SK-N-MC (cell line): Measurements from ENCODE around the gene FOXS1.

Source experiments
- DNase-seq: peaks from one replicate; pipeline ENCODE4 v3.0.0-alpha.2; 2011; ENCODE audit warnings: low read depth, low spot score
- H3K27ac ChIP-seq: fragments of 200-600 bp; sonication (generic); 2 replicates; pipeline ENCODE4 v1.5.1; 2016; ENCODE audit warnings: mixed run types
- H3K36me3 ChIP-seq: fragments of 200-600 bp; sonication (generic); 2 replicates; pipeline ENCODE4 v1.6.1; 2017; ENCODE audit warnings: antibody characterized with exemption, low read length, mixed read lengths; ENCODE audit not compliant: insufficient read depth
- H3K4me3 ChIP-seq: fragments of 200-600 bp; sonication (generic); 2 replicates; pipeline ENCODE4 v1.5.1; 2016
- H3K9ac ChIP-seq: fragments of 200-600 bp; sonication (generic); 2 replicates; pipeline ENCODE4 v1.8.0; 2017; ENCODE audit warnings: mixed run types, mixed read lengths; ENCODE audit not compliant: insufficient read length
- H3K9me3 ChIP-seq: fragments of 200-600 bp; sonication (generic); 2 replicates; pipeline ENCODE4 v1.6.1; 2017; ENCODE audit warnings: low read depth, mild to moderate bottlenecking, antibody characterized with exemption, low read length, moderate library complexity, mixed read lengths
- EZH2 ChIP-seq: fragments of 200-600 bp; sonication (generic); IDR thresholded peaks from one replicate; pipeline ENCODE4 v1.6.1; 2017; ENCODE audit warnings: antibody characterized with exemption
- FOXP2 ChIP-seq: optimal IDR thresholded peaks from 2 replicates; pipeline ENCODE3; 2011; ENCODE audit warnings: mild to moderate bottlenecking, moderate library complexity; ENCODE audit not compliant: insufficient read depth; ENCODE audit errors: extremely low read length, control extremely low read depth
- POLR2AphosphoS5 ChIP-seq: IDR thresholded peaks from 2 replicates; pipeline ENCODE4 v1.6.1; 2012; ENCODE audit warnings: mild to moderate bottlenecking, low read depth, low read length, borderline replicate concordance

Gene FOXS1

DNA sequence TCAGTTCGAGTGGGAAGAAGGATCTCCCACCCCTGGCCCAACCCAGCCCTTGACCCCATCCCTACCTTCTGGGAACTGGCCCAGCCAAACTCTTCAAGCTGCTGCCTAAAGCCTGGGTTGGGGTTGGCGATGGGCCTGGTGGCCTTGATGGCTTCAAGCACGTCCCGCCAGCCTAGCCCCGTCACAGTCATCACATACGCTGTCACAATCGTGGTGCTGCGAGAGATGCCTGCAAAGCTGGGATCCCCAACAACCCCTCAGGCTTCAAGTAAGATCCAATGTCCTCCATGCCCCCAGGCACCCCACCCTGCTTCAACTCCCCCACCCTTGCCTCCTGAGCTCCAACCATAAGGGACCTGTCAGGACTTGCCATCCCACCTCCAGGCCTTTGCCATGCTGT lies 17.1 kb upstream of the FOXS1 start:
- H3K9me3 ChIP-seq, result no peaks in the 10 kb centered on the region
- no peak overlapping the region for H3K4me3 ChIP-seq
- no peaks in the 10 kb centered on the region for H3K36me3 ChIP-seq
- TF ChIP-seq EZH2 (no peak), FOXP2 (no peak), POLR2AphosphoS5 (no peak)
- DNase-seq, result no peak
- H3K9ac ChIP-seq, result no peak overlapping the region
- H3K27ac ChIP-seq, result no peak overlapping the region

DNA sequence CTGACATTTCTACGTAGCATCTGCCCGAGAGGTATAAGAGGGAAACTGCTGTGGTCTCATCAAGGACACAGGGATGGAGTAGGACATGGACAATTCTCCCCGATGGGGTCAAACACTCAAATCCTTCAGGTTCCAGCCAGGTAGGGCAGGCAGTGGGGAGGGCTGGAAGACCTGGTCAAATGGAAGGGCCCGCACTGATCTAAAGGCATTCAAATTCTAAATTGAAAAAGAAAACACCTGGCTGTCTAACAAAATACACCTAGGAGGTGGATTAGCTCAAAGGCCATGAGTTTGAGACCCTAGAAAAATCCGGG lies 16.7 kb upstream of the FOXS1 start:
- no peak for DNase-seq
- Histone ChIP-seq H3K4me3 (peak overlapping the region; percentile 80), H3K36me3 (no peaks in the 10 kb centered on the region), H3K27ac (no peak overlapping the region), H3K9ac (no peak overlapping the region), H3K9me3 (no peaks in the 10 kb centered on the region)
- TF ChIP-seq FOXP2, result no peak
- TF ChIP-seq POLR2AphosphoS5, result no peak
- no peak for TF ChIP-seq EZH2

DNA sequence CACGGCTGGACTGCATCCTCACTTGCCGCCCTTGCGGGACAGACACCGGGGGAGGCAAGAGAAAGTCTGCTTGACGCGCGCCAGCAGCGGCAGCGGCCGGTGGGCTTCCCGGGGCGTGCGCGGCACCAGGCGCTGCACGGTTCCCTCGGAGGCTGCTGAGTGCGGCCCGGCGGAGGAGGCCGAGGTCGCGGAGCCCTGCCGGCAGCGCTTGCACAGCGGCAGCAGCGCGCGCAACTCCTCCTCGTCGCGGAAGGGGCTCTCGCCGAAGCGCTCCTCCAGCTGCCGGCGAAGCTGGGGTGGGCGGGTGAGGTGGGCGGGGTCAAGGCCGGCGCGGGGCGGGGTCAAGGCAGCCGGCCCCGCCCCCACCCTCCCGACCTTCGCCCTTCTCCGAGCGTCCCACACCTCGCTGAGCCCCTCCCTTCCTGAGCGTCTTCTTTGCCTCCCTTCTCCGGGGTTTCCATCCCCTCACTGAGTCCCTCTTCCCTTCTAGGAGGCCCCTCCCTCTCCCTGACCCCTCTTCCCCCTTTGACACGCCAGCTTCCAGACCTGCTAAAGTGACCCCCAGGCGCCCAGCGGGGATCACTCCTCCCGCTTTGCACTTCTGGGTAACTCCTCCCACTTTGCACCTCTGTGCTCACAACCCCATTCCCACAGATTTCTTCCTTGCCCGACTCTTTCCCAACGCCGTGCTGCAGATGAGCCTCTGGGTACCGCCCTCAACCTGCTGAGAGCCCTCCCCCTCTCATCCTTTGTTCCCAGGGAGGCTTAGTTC lies 16.2 kb upstream of the FOXS1 start:
- H3K9ac ChIP-seq, result no peak overlapping the region
- TF ChIP-seq EZH2 (no peak), POLR2AphosphoS5 (no peak), FOXP2 (no peak)
- H3K9me3 ChIP-seq, result no peaks in the 10 kb centered on the region
- H3K4me3 ChIP-seq, result peak overlapping the region; percentile 80
- DNase-seq, result no peak
- no peaks in the 10 kb centered on the region for H3K36me3 ChIP-seq
- H3K27ac ChIP-seq, result no peak overlapping the region

DNA sequence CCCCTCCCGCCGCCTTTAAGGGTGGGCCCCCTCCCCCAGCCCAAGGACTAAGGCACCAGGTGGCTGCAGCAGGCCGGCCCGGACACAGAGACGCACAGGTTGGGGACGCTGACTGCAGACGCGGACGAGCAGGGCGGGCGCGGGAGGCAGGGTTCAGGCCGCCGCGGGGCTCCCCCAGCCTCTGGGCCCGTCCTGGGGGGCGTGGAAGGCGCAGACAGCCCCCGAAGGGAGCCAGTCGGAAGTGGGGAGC lies 15.7 kb upstream of the FOXS1 start:
- no peaks in the 10 kb centered on the region for H3K9me3 ChIP-seq
- DNase-seq, result no peak
- H3K9ac ChIP-seq, result no peak overlapping the region
- H3K27ac ChIP-seq, result no peak overlapping the region
- peak overlapping the region; percentile 80 for H3K4me3 ChIP-seq
- no peaks in the 10 kb centered on the region for H3K36me3 ChIP-seq
- TF ChIP-seq FOXP2 (no peak), EZH2 (no peak), POLR2AphosphoS5 (no peak)

- DNase-seq, result no peak
- no peak overlapping the region for H3K9ac ChIP-seq
- no peak overlapping the region for H3K27ac ChIP-seq
Observed at GRCh38 chr20:31860390-31861134, 15.2 kb upstream of the FOXS1 start.

DNA sequence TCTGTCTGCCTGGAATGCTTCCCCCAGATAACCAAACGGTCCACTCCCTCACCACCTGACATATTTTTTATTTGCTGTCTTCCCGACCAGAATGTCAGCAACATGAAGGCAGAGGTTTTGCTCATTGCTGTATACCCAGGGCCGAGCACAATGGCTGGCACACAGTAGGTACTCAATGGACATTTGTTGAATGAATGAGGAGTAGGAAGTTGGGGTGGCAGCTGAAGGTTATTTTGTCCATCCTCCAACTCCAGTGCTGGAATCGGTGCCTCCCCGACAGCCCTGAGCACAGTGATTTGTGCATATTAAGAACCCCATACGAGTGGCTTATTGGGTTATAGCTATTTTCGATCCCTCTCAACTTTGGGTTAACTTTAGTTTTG lies 14.6 kb upstream of the FOXS1 start:
- H3K27ac ChIP-seq, result no peak overlapping the region
- H3K36me3 ChIP-seq, result no peaks in the 10 kb centered on the region
- H3K9ac ChIP-seq, result no peak overlapping the region
- DNase-seq, result no peak
- no peaks in the 10 kb centered on the region for H3K9me3 ChIP-seq
- H3K4me3 ChIP-seq, result no peak overlapping the region
- TF ChIP-seq POLR2AphosphoS5 (no peak), FOXP2 (no peak), EZH2 (no peak)

More at GRCh38 chr20:31860390-31861134, 15.2 kb upstream of the FOXS1 start:
- Histone ChIP-seq H3K36me3 (no peaks in the 10 kb centered on the region), H3K4me3 (peak overlapping the region; percentile 80), H3K9me3 (no peaks in the 10 kb centered on the region)
- TF ChIP-seq POLR2AphosphoS5 (no peak), FOXP2 (no peak), EZH2 (no peak)

GRCh38 chr20:31859266-31859997 lies 14.0 kb upstream of the FOXS1 start:
- Histone ChIP-seq H3K36me3 (no peaks in the 10 kb centered on the region), H3K4me3 (no peak overlapping the region), H3K9ac (no peak overlapping the region), H3K9me3 (no peaks in the 10 kb centered on the region), H3K27ac (no peak overlapping the region)
- no peak for TF ChIP-seq FOXP2
- TF ChIP-seq EZH2, result no peak
- TF ChIP-seq POLR2AphosphoS5, result no peak
- DNase-seq, result no peak

DNA sequence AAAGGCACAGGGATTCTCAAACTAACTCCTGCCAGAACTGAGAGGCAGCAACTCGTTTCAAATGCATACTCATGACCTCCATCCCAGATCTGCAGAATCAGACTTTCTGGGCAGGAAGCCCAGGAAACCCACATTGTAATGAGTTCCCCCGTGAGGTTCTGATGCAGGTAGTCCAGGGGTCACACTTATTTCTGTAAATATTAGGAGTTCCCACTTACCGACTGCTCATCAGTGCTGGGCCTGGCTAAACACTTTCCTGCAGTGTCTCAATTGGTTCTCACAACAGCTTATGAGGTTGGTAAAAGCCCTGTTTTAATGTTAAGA lies 13.3 kb upstream of the FOXS1 start:
- Histone ChIP-seq H3K36me3 (no peaks in the 10 kb centered on the region), H3K9ac (no peak overlapping the region), H3K9me3 (no peaks in the 10 kb centered on the region), H3K4me3 (no peak overlapping the region), H3K27ac (no peak overlapping the region)
- TF ChIP-seq EZH2 (no peak), POLR2AphosphoS5 (no peak), FOXP2 (no peak)
- DNase-seq, result no peak
